Measurements from ENCODE around the gene GTPBP4.

DNA sequence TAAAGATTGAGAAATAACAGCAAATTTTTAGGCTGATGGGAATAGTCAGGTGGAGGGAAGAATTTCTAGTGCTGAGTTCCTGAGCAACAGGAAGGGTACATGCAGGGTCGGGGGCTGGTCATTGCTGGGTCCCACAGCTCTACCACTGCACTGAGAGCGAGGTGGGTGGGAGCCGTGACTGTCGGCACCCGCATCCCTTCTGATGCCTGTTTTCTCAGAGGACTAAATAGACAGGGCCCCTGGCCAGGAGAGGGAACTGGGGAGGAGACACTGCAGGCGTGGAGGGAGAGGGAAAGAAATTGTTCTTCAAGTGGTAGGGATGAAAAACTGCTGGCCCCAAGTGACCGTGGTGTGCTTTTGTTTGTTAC, 7.3 kb downstream of the GTPBP4 start:
- TF ChIP-seq, protein P1, sequence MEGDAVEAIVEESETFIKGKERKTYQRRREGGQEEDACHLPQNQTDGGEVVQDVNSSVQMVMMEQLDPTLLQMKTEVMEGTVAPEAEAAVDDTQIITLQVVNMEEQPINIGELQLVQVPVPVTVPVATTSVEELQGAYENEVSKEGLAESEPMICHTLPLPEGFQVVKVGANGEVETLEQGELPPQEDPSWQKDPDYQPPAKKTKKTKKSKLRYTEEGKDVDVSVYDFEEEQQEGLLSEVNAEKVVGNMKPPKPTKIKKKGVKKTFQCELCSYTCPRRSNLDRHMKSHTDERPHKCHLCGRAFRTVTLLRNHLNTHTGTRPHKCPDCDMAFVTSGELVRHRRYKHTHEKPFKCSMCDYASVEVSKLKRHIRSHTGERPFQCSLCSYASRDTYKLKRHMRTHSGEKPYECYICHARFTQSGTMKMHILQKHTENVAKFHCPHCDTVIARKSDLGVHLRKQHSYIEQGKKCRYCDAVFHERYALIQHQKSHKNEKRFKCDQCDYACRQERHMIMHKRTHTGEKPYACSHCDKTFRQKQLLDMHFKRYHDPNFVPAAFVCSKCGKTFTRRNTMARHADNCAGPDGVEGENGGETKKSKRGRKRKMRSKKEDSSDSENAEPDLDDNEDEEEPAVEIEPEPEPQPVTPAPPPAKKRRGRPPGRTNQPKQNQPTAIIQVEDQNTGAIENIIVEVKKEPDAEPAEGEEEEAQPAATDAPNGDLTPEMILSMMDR (IDR thresholded peaks at IDR 0.05), result no peak
- TF ChIP-seq POLR2A (IDR thresholded peaks at IDR 0.05; ENCODE audit: low read depth), result no peak
- no peak for TF ChIP-seq POLR2AphosphoS5 (IDR thresholded peaks at IDR 0.05)
- no peak for TF ChIP-seq EP300 (IDR thresholded peaks at IDR 0.05)

Measured in esophagus muscularis mucosa (tissue), 4 donors.